ENCODE measurements around the gene COL18A1.

GRCh38 chr21:45362748-45363145 lies 42.2 kb upstream of the COL18A1 start:
- TF ChIP-seq CTCF (optimal IDR thresholded peaks at IDR 0.05 in 1 of 3, IDR thresholded peaks at IDR 0.05 in 1 of 3, conservative IDR thresholded peaks at IDR 0.05 in 1 of 3; ENCODE audit: extremely low read depth in 1 of 3, insufficient read depth in 2 of 3, low read length in 3 of 3) (no peak), EZH2 (IDR thresholded peaks at IDR 0.05; ENCODE audit: low read length) (no peak)

Data from keratinocyte (primary cell).